Measurements from ENCODE around the gene RFX2. TPM values are rescaled to one million over a fixed set of nuclear protein-coding genes. Genes with fewer than 3 reads are reported as not detected.

RFX2 gene
- total and polyA plus RNA-seq, 9 of the 15 experiments (the other 6 are each of a cell fraction or from before 2014, with no cell fraction given): 3.6 to 18.7 (median 8.7) TPM

DNA sequence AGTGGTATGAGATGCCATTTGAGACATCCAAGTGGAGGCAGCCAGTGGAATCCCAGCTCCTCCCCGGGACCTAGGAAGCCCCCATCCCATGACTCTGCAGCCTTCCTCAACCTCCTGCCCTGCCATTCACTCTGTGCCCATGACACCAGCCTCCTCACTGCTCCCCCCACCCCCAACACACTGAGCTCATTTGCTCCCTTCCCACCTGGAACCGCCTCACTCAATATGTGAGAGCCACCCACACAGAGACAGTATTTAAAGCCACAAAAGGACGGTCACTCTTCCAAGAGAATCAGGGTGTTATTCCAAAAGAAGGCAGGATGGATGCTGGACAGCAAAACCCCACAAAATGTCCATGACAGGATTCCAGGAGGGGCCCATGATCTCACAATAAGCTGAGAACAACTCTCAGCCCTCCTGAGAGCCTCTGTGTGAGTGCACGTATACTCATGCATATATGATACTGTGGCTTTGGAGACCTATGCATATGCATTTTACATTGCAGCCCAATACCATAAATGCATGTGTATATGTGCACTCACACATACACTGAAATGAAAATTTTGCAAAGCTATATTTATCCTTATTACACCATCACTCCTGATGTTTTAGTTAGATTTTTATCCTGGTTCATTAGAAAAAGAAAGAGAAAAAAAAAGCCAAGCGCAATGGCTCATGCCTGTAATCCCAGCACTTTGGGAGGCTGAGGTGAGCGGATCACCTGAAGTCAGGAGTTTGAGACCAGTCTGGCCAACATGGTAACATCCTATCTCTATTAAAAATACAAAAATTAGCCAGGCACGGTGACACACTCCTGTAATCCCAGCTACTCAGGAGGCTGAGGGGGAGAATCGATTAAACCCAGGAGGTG lies 121.5 kb downstream of the RFX2 start (continued):
- TF ChIP-seq, protein P1, sequence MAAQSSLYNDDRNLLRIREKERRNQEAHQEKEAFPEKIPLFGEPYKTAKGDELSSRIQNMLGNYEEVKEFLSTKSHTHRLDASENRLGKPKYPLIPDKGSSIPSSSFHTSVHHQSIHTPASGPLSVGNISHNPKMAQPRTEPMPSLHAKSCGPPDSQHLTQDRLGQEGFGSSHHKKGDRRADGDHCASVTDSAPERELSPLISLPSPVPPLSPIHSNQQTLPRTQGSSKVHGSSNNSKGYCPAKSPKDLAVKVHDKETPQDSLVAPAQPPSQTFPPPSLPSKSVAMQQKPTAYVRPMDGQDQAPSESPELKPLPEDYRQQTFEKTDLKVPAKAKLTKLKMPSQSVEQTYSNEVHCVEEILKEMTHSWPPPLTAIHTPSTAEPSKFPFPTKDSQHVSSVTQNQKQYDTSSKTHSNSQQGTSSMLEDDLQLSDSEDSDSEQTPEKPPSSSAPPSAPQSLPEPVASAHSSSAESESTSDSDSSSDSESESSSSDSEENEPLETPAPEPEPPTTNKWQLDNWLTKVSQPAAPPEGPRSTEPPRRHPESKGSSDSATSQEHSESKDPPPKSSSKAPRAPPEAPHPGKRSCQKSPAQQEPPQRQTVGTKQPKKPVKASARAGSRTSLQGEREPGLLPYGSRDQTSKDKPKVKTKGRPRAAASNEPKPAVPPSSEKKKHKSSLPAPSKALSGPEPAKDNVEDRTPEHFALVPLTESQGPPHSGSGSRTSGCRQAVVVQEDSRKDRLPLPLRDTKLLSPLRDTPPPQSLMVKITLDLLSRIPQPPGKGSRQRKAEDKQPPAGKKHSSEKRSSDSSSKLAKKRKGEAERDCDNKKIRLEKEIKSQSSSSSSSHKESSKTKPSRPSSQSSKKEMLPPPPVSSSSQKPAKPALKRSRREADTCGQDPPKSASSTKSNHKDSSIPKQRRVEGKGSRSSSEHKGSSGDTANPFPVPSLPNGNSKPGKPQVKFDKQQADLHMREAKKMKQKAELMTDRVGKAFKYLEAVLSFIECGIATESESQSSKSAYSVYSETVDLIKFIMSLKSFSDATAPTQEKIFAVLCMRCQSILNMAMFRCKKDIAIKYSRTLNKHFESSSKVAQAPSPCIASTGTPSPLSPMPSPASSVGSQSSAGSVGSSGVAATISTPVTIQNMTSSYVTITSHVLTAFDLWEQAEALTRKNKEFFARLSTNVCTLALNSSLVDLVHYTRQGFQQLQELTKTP (IDR thresholded peaks at IDR 0.05; ENCODE audit: low read depth in 1 of 2, partially characterized antibody in 2 of 2): peak in 1 of 2 experiments; percentile 17
- TF ChIP-seq HNRNPLL (IDR thresholded peaks at IDR 0.05; ENCODE audit: low read depth, low read length, poor library complexity, severe bottlenecking) (no peak), RB1 (IDR thresholded peaks at IDR 0.05; ENCODE audit: low read depth) (no peak), NELFE (IDR thresholded peaks at IDR 0.05; ENCODE audit: insufficient read depth, insufficient read length) (no peak), BCL6 (CRISPR knock-in tag; IDR thresholded peaks at IDR 0.05) (no peak), ZNF785 (CRISPR knock-in tag; IDR thresholded peaks at IDR 0.05) (no peak), TSC22D4 (tag; IDR thresholded peaks at IDR 0.05) (no peak), ZNF551 (CRISPR knock-in tag; IDR thresholded peaks at IDR 0.05) (no peak), HDAC2 (IDR thresholded peaks at IDR 0.05) (no peak), ZNF717 (CRISPR knock-in tag; IDR thresholded peaks at IDR 0.05) (no peak), PHF8 (IDR thresholded peaks at IDR 0.05; ENCODE audit: borderline replicate concordance, low read length) (no peak), MEF2A (IDR thresholded peaks at IDR 0.05; ENCODE audit: control insufficient read depth, low read depth, low read length) (no peak), ZSCAN32 (CRISPR knock-in tag; IDR thresholded peaks at IDR 0.05) (no peak), GABPA (tag; conservative IDR thresholded peaks at IDR 0.05; ENCODE audit: low read depth) (no peak), HDAC1 (IDR thresholded peaks at IDR 0.05) (no peak), ZNF561 (CRISPR knock-in tag; conservative IDR thresholded peaks at IDR 0.05) (no peak), TOE1 (IDR thresholded peaks at IDR 0.05; ENCODE audit: borderline replicate concordance) (no peak), TOE1 (CRISPR knock-in tag; IDR thresholded peaks at IDR 0.05; ENCODE audit: borderline replicate concordance, low read depth) (no peak), MAFK (IDR thresholded peaks at IDR 0.05; ENCODE audit: low read length) (peak; percentile 84), ZNF3 (CRISPR knock-in tag; IDR thresholded peaks at IDR 0.05) (no peak), DMBX1 (CRISPR knock-in tag; IDR thresholded peaks at IDR 0.05; ENCODE audit: borderline replicate concordance) (no peak), KLF16 (IDR thresholded peaks at IDR 0.05) (no peak)
- TF ChIP-seq, protein P2, sequence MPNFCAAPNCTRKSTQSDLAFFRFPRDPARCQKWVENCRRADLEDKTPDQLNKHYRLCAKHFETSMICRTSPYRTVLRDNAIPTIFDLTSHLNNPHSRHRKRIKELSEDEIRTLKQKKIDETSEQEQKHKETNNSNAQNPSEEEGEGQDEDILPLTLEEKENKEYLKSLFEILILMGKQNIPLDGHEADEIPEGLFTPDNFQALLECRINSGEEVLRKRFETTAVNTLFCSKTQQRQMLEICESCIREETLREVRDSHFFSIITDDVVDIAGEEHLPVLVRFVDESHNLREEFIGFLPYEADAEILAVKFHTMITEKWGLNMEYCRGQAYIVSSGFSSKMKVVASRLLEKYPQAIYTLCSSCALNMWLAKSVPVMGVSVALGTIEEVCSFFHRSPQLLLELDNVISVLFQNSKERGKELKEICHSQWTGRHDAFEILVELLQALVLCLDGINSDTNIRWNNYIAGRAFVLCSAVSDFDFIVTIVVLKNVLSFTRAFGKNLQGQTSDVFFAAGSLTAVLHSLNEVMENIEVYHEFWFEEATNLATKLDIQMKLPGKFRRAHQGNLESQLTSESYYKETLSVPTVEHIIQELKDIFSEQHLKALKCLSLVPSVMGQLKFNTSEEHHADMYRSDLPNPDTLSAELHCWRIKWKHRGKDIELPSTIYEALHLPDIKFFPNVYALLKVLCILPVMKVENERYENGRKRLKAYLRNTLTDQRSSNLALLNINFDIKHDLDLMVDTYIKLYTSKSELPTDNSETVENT (CRISPR knock-in tag; IDR thresholded peaks at IDR 0.05): no peak
